CD14-positive monocyte (primary cell): Measurements from ENCODE around the gene SPIB. TPM values are rescaled to one million over a fixed set of nuclear protein-coding genes. Genes with fewer than 3 reads are reported as not detected.

Experiments used
- DNase-seq, 3 donors: peaks; one replicate each; pipeline ENCODE4 v3.0.0-alpha.2; 2011 to 2022
- H2AFZ ChIP-seq: 2 replicates; pipeline ENCODE4 v1.6.0; 2012; ENCODE audit warnings: mild to moderate bottlenecking, low read depth, low read length, inconsistent platforms; ENCODE audit not compliant: insufficient read depth, poor library complexity, severe bottlenecking
- H3K27ac ChIP-seq, 2 donors: 1 replicate in 1 of 2; 2 replicates in 1 of 2; pipeline ENCODE4 v1.5.1; 2012 to 2013; ENCODE audit warnings: low read length in 2 of 2, control low read depth in 1 of 2, inconsistent platforms in 1 of 2, low read depth in 1 of 2, mild to moderate bottlenecking in 1 of 2
- H3K27me3 ChIP-seq, 2 donors: one replicate each; pipeline versions ENCODE4 v1.6.0 to v1.6.1; 2011 to 2013; ENCODE audit warnings: low read length in 2 of 2; ENCODE audit not compliant: control insufficient read depth in 2 of 2, insufficient read depth in 2 of 2
- H3K36me3 ChIP-seq, 2 donors: replicated peaks in 1 of 2; 1 replicate in 1 of 2; 2 replicates in 1 of 2; pipeline versions ENCODE4 v1.5.1 to v1.6.1; 2012 to 2013; ENCODE audit warnings: low read length in 2 of 2, control low read depth in 1 of 2, inconsistent platforms in 1 of 2, mild to moderate bottlenecking in 1 of 2; ENCODE audit not compliant: insufficient read depth in 2 of 2, control insufficient read depth in 1 of 2
- H3K4me1 ChIP-seq, 2 donors: 1 replicate in 1 of 2; 2 replicates in 1 of 2; pipeline versions ENCODE4 v1.5.1 to v1.6.1; 2012 to 2013; ENCODE audit warnings: low read length in 2 of 2, control low read depth in 1 of 2, inconsistent platforms in 1 of 2, mild to moderate bottlenecking in 1 of 2, moderate library complexity in 1 of 2; ENCODE audit not compliant: insufficient read depth in 2 of 2, control insufficient read depth in 1 of 2
- H3K4me2 ChIP-seq: replicated peaks from 2 replicates; pipeline ENCODE3; 2012; ENCODE audit warnings: low read length, moderate library complexity, mild to moderate bottlenecking; ENCODE audit not compliant: poor library complexity, severe bottlenecking; ENCODE audit errors: extremely low read depth
- H3K4me3 ChIP-seq, 3 experiments: fragments of 200-600 bp in 1 of 3; sonication (generic) in 1 of 3; replicated peaks in 1 of 3; 1 replicate in 2 of 3; 2 replicates in 1 of 3; pipeline ENCODE4 v1.5.1; 2011 to 2013; ENCODE audit warnings: low read length in 3 of 3, mild to moderate bottlenecking in 3 of 3, control low read depth in 2 of 3, low read depth in 2 of 3, inconsistent platforms in 1 of 3, moderate library complexity in 1 of 3
- H3K79me2 ChIP-seq: 2 replicates; pipeline ENCODE4 v1.6.0; 2012; ENCODE audit warnings: mild to moderate bottlenecking, control low read depth, inconsistent platforms, low read length, moderate library complexity; ENCODE audit not compliant: insufficient read depth
- H3K9ac ChIP-seq: 2 replicates; pipeline ENCODE4 v1.6.0; 2017; ENCODE audit warnings: low read length, mild to moderate bottlenecking; ENCODE audit not compliant: insufficient read depth, poor library complexity, severe bottlenecking
- H3K9me3 ChIP-seq, 2 donors: replicated peaks in 1 of 2; 1 replicate in 1 of 2; 2 replicates in 1 of 2; pipeline versions ENCODE4 v1.5.1 to v1.6.1; 2012 to 2013; ENCODE audit warnings: low read length in 2 of 2, control low read depth in 1 of 2; ENCODE audit not compliant: control insufficient read depth in 1 of 2, insufficient read depth in 1 of 2
- H4K20me1 ChIP-seq: 2 replicates; pipeline ENCODE4 v1.6.0; 2012; ENCODE audit warnings: mild to moderate bottlenecking, low read length, control low read depth, moderate library complexity; ENCODE audit not compliant: insufficient read depth
- H3K27ac Mint-ChIP-seq, 7 donors: one replicate each; pipeline ENCODE4 v1.8.0; 2020; ENCODE audit warnings: mild to moderate bottlenecking in 7 of 7, mixed read lengths in 7 of 7, moderate library complexity in 6 of 7, inconsistent platforms in 2 of 7
- H3K27me3 Mint-ChIP-seq, 3 donors: one replicate each; pipeline ENCODE4 v1.8.0; 2021 to 2022; ENCODE audit warnings: low read depth in 3 of 3, mild to moderate bottlenecking in 3 of 3, mixed read lengths in 3 of 3, moderate library complexity in 3 of 3, inconsistent platforms in 1 of 3
- H3K36me3 Mint-ChIP-seq, 2 donors: one replicate each; pipeline ENCODE4 v1.8.0; 2020; ENCODE audit warnings: mixed read lengths in 2 of 2, inconsistent platforms in 1 of 2, mild to moderate bottlenecking in 1 of 2
- H3K4me1 Mint-ChIP-seq: one replicate; pipeline ENCODE4 v1.8.0; 2020; ENCODE audit warnings: mild to moderate bottlenecking, mixed read lengths
- H3K4me3 Mint-ChIP-seq, 2 donors: one replicate each; pipeline ENCODE4 v1.8.0; 2020; ENCODE audit warnings: mild to moderate bottlenecking in 2 of 2, mixed read lengths in 2 of 2, moderate library complexity in 1 of 2
- H3K9me3 Mint-ChIP-seq, 7 donors: one replicate each; pipeline ENCODE4 v1.8.0; 2020 to 2022; ENCODE audit warnings: mixed read lengths in 7 of 7, mild to moderate bottlenecking in 6 of 7, moderate library complexity in 6 of 7, inconsistent platforms in 2 of 7
- CTCF ChIP-seq: fragments of 200-600 bp; IDR thresholded peaks from one replicate; pipeline ENCODE4 v1.8.0; 2022; ENCODE audit warnings: antibody characterized with exemption, mild to moderate bottlenecking
- WGBS: methylation state at CpG from one replicate; pipeline ENCODE4 v1.1.5; 2013; ENCODE audit warnings: missing lambda C conversion rate; ENCODE audit not compliant: insufficient coverage; 5-methylcytosine and 5-hydroxymethylcytosine counted together
- intact Hi-C, 2 donors: fragments of 100-400 bp; cut with micrococcal nuclease; formaldehyde crosslinking; loops; one replicate each; pipeline versions ENCODE4 v1.15.0 to v1.15.1; 2023
- polyA plus RNA-seq, 3 donors: library from polyadenylated mRNA; depleted of rRNA in 1 of 3; unstranded in 2 of 3; stranded (reverse) in 1 of 3; fragments of 300-500 nt in 2 of 3; fragments of >200 nt in 1 of 3; fragmentation: Illumina TruSeq in 2 of 3; gene quantifications; 1 replicate in 2 of 3; 2 replicates in 1 of 3; pipeline ENCODE4 v1.2.3, GENCODE V29; 2012 to 2021

SPIB gene
- polyA plus RNA-seq, 3 donors = 0.16 to 2.3 (median 0.34) TPM

- TF ChIP-seq CTCF = no peak
- no peak for DNase-seq
- Mint-ChIP-seq H3K9me3 (peaks cover 0 to 5% (median 0%) of the 10 kb centered on the region in 7 donors), H3K27ac (no peak overlapping the region), H3K36me3 (no peaks in the 10 kb centered on the region), H3K4me3 (no peak overlapping the region), H3K27me3 (peaks cover 16 to 30% (median 18%) of the 10 kb centered on the region in 3 donors), H3K4me1 (no peaks in the 10 kb centered on the region)
- Histone ChIP-seq H3K4me3 (no peak overlapping the region), H3K79me2 (no peaks in the 10 kb centered on the region), H3K36me3 (no peaks in the 10 kb centered on the region), H3K9ac (no peak overlapping the region), H3K27me3 (peaks cover 0 to 3% of the 10 kb centered on the region in 2 donors), H3K4me1 (no peaks in the 10 kb centered on the region), H3K27ac (no peak overlapping the region), H2AFZ (no peak overlapping the region), H4K20me1 (no peaks in the 10 kb centered on the region), H3K4me2 (no peak overlapping the region), H3K9me3 (no peaks in the 10 kb centered on the region)
- intact Hi-C loops = no loop called here
- WGBS = no CpG with 5 or more reads among the region's 3 CpGs
These were observed 34.5 kb downstream of the SPIB start for GRCh38 chr19:50453243-50453642.

- Histone ChIP-seq H3K27me3 (peaks cover 0 to 7% of the 10 kb centered on the region in 2 donors), H2AFZ (no peak overlapping the region), H3K27ac (no peak overlapping the region), H3K4me2 (no peak overlapping the region), H3K4me1 (no peaks in the 10 kb centered on the region), H4K20me1 (no peaks in the 10 kb centered on the region), H3K4me3 (no peak overlapping the region), H3K79me2 (no peaks in the 10 kb centered on the region), H3K9me3 (no peaks in the 10 kb centered on the region), H3K9ac (no peak overlapping the region), H3K36me3 (no peaks in the 10 kb centered on the region)
- no peak for TF ChIP-seq CTCF
- 94% methylated on average over 2 of the region's 2 CpGs for WGBS
- Mint-ChIP-seq H3K27me3 (peaks cover 20 to 46% (median 25%) of the 10 kb centered on the region in 3 donors), H3K27ac (no peak overlapping the region), H3K4me1 (peaks cover 5% of the 10 kb centered on the region), H3K36me3 (no peaks in the 10 kb centered on the region), H3K4me3 (no peak overlapping the region), H3K9me3 (peaks cover 0 to 4% (median 0%) of the 10 kb centered on the region in 7 donors)
- intact Hi-C loops = no loop called here
- no peak for DNase-seq
These were observed 37.3 kb downstream of the SPIB start for GRCh38 chr19:50455992-50456391.
